ENCODE data around the gene ASAP3.

The ASAP3 gene

GRCh38 chr1:23481904-23482303 lies 2.1 kb downstream of the ASAP3 start:
- no peaks in the 10 kb centered on the region for H4K20me1 ChIP-seq (ENCODE audit: insufficient read depth)
- no peaks in the 10 kb centered on the region for H3K36me3 ChIP-seq (ENCODE audit: insufficient read depth)
- no peak overlapping the region for H2AFZ ChIP-seq (ENCODE audit: low read depth)
- TF ChIP-seq CTCF (conservative IDR thresholded peaks at IDR 0.05; ENCODE audit: low read depth, low read length): no peak
- no peak overlapping the region for H3K4me2 ChIP-seq
- H3K79me2 ChIP-seq (ENCODE audit: insufficient read depth, low read depth): no peaks in the 10 kb centered on the region
- H3K27ac ChIP-seq: no peak overlapping the region
- no peak overlapping the region for H3K9ac ChIP-seq
- no peak overlapping the region for H3K4me3 ChIP-seq (IDR thresholded peaks at IDR 0.05; ENCODE audit: insufficient read depth, low read depth, low read length)
- peaks cover 7% of the 10 kb centered on the region for H3K4me1 ChIP-seq (ENCODE audit: low read depth, poor library complexity, severe bottlenecking)
- H3K27me3 ChIP-seq (ENCODE audit: insufficient read depth, low read depth): peaks cover 7% of the 10 kb centered on the region

- Histone ChIP-seq H3K79me2 (ENCODE audit: insufficient read depth, low read depth) (no peaks in the 10 kb centered on the region), H3K36me3 (ENCODE audit: insufficient read depth) (no peaks in the 10 kb centered on the region), H3K27ac (no peak overlapping the region), H3K4me2 (no peak overlapping the region), H3K27me3 (ENCODE audit: insufficient read depth, low read depth) (peaks cover 7% of the 10 kb centered on the region), H4K20me1 (ENCODE audit: insufficient read depth) (no peaks in the 10 kb centered on the region), H3K4me1 (ENCODE audit: low read depth, poor library complexity, severe bottlenecking) (peaks cover 7% of the 10 kb centered on the region), H2AFZ (ENCODE audit: low read depth) (no peak overlapping the region), H3K4me3 (IDR thresholded peaks at IDR 0.05; ENCODE audit: insufficient read depth, low read depth, low read length) (no peak overlapping the region), H3K9ac (no peak overlapping the region)
- no peak for TF ChIP-seq CTCF (conservative IDR thresholded peaks at IDR 0.05; ENCODE audit: low read depth, low read length)
Measured at GRCh38 chr1:23481026-23481597, 2.9 kb downstream of the ASAP3 start.

- Histone ChIP-seq H3K36me3 (ENCODE audit: insufficient read depth) (no peaks in the 10 kb centered on the region), H3K4me3 (IDR thresholded peaks at IDR 0.05; ENCODE audit: insufficient read depth, low read depth, low read length) (no peak overlapping the region), H3K27ac (no peak overlapping the region), H3K4me1 (ENCODE audit: low read depth, poor library complexity, severe bottlenecking) (peaks cover 11% of the 10 kb centered on the region), H3K27me3 (ENCODE audit: insufficient read depth, low read depth) (peaks cover 6% of the 10 kb centered on the region), H3K9ac (no peak overlapping the region), H3K79me2 (ENCODE audit: insufficient read depth, low read depth) (no peaks in the 10 kb centered on the region), H3K4me2 (no peak overlapping the region), H4K20me1 (ENCODE audit: insufficient read depth) (no peaks in the 10 kb centered on the region), H2AFZ (ENCODE audit: low read depth) (no peak overlapping the region)
- TF ChIP-seq CTCF (conservative IDR thresholded peaks at IDR 0.05; ENCODE audit: low read depth, low read length): no peak
Measured at GRCh38 chr1:23480187-23481025, 3.6 kb downstream of the ASAP3 start.

- no peaks in the 10 kb centered on the region for H4K20me1 ChIP-seq (ENCODE audit: insufficient read depth)
- no peaks in the 10 kb centered on the region for H3K36me3 ChIP-seq (ENCODE audit: insufficient read depth)
- no peak overlapping the region for H3K9ac ChIP-seq
- no peak overlapping the region for H2AFZ ChIP-seq (ENCODE audit: low read depth)
- H3K27me3 ChIP-seq (ENCODE audit: insufficient read depth, low read depth): no peaks in the 10 kb centered on the region; the same call in 1 of the 2 replicates
- H3K27ac ChIP-seq: no peak overlapping the region
- H3K4me3 ChIP-seq (IDR thresholded peaks at IDR 0.05; ENCODE audit: insufficient read depth, low read depth, low read length): no peak overlapping the region
- no peak for TF ChIP-seq CTCF (conservative IDR thresholded peaks at IDR 0.05; ENCODE audit: low read depth, low read length)
- H3K4me1 ChIP-seq (ENCODE audit: low read depth, poor library complexity, severe bottlenecking): peaks cover 12% of the 10 kb centered on the region
- H3K4me2 ChIP-seq: no peak overlapping the region
- no peaks in the 10 kb centered on the region for H3K79me2 ChIP-seq (ENCODE audit: insufficient read depth, low read depth)
Measured at GRCh38 chr1:23479666-23479941, 4.4 kb downstream of the ASAP3 start.

Measured in KMS-11 (cell line).